Right cardiac atrium (tissue), 5 donors: Measurements from ENCODE around the gene KRT38. TPM values are rescaled to one million over a fixed set of nuclear protein-coding genes. Genes with fewer than 3 reads are reported as not detected.

ENCODE experiments used
- ATAC-seq, 2 donors: fragments of 200-7000 bp; cut with Tn5 transposase; one replicate each; pipeline versions ENCODE4 v1.8.0 to v1.9.1; 2020; ENCODE audit warnings: moderate library complexity in 2 of 2, mild to moderate bottlenecking in 1 of 2
- DNase-seq, 3 donors: peaks; one replicate each; pipeline ENCODE4 v3.0.0-alpha.2; 2020
- H3K27ac ChIP-seq: one replicate; pipeline ENCODE4 v1.5.1; 2013; ENCODE audit warnings: mild to moderate bottlenecking, low read length, control low read depth, moderate library complexity
- H3K27me3 ChIP-seq: one replicate; pipeline ENCODE4 v1.6.1; 2013; ENCODE audit not compliant: control insufficient read depth, insufficient read depth
- H3K4me1 ChIP-seq: one replicate; pipeline ENCODE4 v1.6.1; 2013; ENCODE audit warnings: low read length; ENCODE audit not compliant: control insufficient read depth, insufficient read depth
- H3K4me3 ChIP-seq: one replicate; pipeline ENCODE4 v1.5.1; 2013; ENCODE audit warnings: low read length, control low read depth
- H3K9me3 ChIP-seq: one replicate; pipeline ENCODE4 v1.6.1; 2013; ENCODE audit warnings: low read length; ENCODE audit not compliant: control insufficient read depth
- WGBS: extraction: QIAGEN DNeasy Blood & Tissue Kit; methylation state at CpG from one replicate; pipeline ENCODE4 v1.1.7; 2013; 5-methylcytosine and 5-hydroxymethylcytosine counted together
- intact Hi-C, 4 donors: fragments of 100-400 bp; cut with DNase I; formaldehyde crosslinking; loops; one replicate each; pipeline versions ENCODE4 v1.11.0 to v1.14.0; 2022 to 2023
- polyA plus RNA-seq: library from polyadenylated mRNA; stranded (reverse); fragments of 200-250 nt; gene quantifications from one replicate; pipeline ENCODE4 v1.2.3, GENCODE V29; 2013
- total RNA-seq, 4 donors: library from RNA; stranded (reverse); fragmentation: NEBNext Ultra II Directional; extraction: Animal tissue kit (Norgen Biotek cat#: 25700); gene quantifications; one replicate each; pipeline ENCODE4 v1.2.1, GENCODE V29; 2021
- donor health status: healthy with polysubstance abuse.
- donor health status: DM: no; HTN: yes; CAD: no.
- donor health status: DM: no; HTN: no; CAD: no.
- donor health status: DM: no; HTN: yes; CAD: no; lungs with severe emphysema.
- donor health status: DM: yes; HTN: yes; CAD: no.

Gene KRT38
- total and polyA plus RNA-seq, 5 donors, result not detected

- 89% methylated on average over 8 of the region's 8 CpGs for WGBS
- intact Hi-C loops, result no loop called here
Measured at GRCh38 chr17:41478237-41478636, 37.5 kb upstream of the KRT38 start.

GRCh38 chr17:41476866-41477815 is 36.4 kb upstream of the KRT38 start:
- H3K27me3 ChIP-seq, result no peaks in the 10 kb centered on the region
- no peak overlapping the region for H3K4me3 ChIP-seq
- no peaks in the 10 kb centered on the region for H3K4me1 ChIP-seq
- H3K27ac ChIP-seq, result no peak overlapping the region
- DNase-seq, result no peak
- H3K9me3 ChIP-seq, result peaks cover 1% of the 10 kb centered on the region
- intact Hi-C loops, result no loop called here
- WGBS, result 85% methylated on average over 22 of the region's 22 CpGs
- ATAC-seq, result no peak

More at GRCh38 chr17:41478237-41478636, 37.5 kb upstream of the KRT38 start:
- Histone ChIP-seq H3K4me1 (no peaks in the 10 kb centered on the region), H3K9me3 (no peaks in the 10 kb centered on the region), H3K4me3 (no peak overlapping the region), H3K27ac (no peak overlapping the region), H3K27me3 (no peaks in the 10 kb centered on the region)
- no peak for ATAC-seq
- DNase-seq, result no peak

DNA sequence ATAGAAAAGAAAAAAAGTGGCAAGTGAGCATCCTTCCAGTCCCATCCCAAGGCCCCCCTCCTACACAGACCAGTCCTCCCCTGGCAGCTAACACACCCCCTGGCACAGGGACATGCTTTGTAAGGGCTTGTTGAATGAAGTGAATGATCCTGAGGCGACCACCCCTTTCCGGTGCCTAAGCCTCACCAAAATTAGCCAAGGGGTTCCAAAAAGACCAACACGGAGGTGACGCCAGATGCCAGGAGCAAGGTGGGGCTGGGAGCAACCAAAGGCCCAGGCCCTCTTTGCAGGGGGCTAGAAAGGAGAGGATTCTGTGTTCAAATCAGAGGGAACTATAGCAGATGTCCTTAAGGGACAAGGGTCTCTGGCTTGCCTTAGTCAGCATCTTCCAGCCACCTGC is 34.6 kb upstream of the KRT38 start:
- Histone ChIP-seq H3K27me3 (no peaks in the 10 kb centered on the region), H3K4me3 (no peak overlapping the region), H3K4me1 (no peaks in the 10 kb centered on the region), H3K9me3 (peaks cover 1% of the 10 kb centered on the region), H3K27ac (no peak overlapping the region)
- ATAC-seq, result no peak
- intact Hi-C loops, result no loop called here
- 92% methylated on average over 4 of the region's 4 CpGs for WGBS
- DNase-seq, result no peak

DNA sequence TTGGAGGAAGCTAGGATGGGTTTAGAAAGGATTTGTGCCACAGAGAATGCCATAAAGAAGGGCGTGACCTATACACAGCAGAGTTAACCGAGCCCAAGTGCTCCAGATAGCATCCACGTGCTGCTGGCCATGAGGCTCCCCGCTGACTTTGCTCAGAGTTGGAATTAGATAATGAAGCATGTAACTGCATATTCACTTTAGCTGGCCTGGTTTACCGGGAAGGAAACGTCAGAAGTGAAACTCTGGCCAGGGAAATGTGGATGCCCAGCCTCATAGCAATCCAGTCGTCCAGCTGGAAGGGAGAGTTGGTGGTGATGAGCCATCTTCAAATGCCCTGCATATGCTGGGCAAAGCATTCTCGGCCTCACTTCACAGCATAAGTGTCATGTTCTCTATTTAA is 34.1 kb upstream of the KRT38 start:
- no peak overlapping the region for H3K4me3 ChIP-seq
- 46% methylated on average over 8 of the region's 8 CpGs for WGBS
- ATAC-seq (no peak), DNase-seq (no peak)
- intact Hi-C loops, result no loop called here
- no peaks in the 10 kb centered on the region for H3K4me1 ChIP-seq
- peaks cover 1% of the 10 kb centered on the region for H3K9me3 ChIP-seq
- no peak overlapping the region for H3K27ac ChIP-seq
- H3K27me3 ChIP-seq, result no peaks in the 10 kb centered on the region

DNA sequence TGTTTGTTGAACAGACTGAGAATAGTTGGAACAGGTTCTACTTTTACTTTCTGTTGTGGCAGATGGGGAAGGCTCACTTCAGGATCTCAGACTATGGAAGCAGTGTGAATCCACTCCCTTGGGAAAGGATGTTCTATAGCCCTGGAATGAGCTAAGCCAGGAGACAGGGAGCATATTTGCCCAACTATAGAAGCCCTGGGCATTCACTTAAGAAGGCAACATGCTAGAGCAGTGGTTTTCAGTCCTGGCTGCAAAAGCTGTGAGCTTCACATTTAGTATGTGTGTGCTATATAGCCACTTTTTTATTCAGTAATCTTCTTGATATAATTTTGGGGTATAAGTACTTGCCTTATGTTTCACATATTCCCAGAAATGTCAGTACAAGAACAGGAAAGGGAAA is 27.6 kb upstream of the KRT38 start:
- Histone ChIP-seq H3K27ac (no peak overlapping the region), H3K27me3 (no peaks in the 10 kb centered on the region), H3K4me1 (no peaks in the 10 kb centered on the region), H3K4me3 (no peak overlapping the region), H3K9me3 (peaks cover 1% of the 10 kb centered on the region)
- DNase-seq, result no peak
- intact Hi-C loops, result no loop called here
- no peak for ATAC-seq

DNA sequence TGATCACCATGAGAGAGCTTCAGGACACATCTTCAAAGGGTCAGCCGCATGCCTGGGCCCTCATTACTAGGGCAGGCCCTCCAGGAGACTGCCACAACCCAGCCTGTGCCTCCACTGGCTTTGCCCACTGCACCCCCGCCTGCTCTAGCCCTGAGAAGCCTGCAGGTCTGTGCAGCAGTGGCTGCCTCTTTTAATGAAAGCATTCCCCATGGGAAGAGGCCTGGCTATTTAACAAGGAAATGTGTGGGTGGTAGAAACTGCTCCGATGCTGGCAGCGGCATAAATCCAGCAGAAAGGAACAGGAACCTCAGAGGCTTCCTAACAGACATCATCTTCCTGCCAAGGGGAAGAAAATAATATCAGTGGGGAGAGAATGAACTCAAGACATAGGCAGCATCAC is 26.8 kb upstream of the KRT38 start:
- 53% methylated on average over 4 of the region's 4 CpGs for WGBS
- no peaks in the 10 kb centered on the region for H3K4me1 ChIP-seq
- no peak for DNase-seq
- H3K9me3 ChIP-seq, result no peaks in the 10 kb centered on the region
- intact Hi-C loops, result no loop called here
- no peak overlapping the region for H3K4me3 ChIP-seq
- no peaks in the 10 kb centered on the region for H3K27me3 ChIP-seq
- no peak for ATAC-seq
- no peak overlapping the region for H3K27ac ChIP-seq

- WGBS, result 92% methylated on average over 14 of the region's 14 CpGs
- Histone ChIP-seq H3K4me3 (no peak within 1 kb of the TSS), H3K27ac (no peak within 1 kb of the TSS), H3K9me3 (no peaks in the 10 kb centered on the region), H3K27me3 (no peaks in the 10 kb centered on the region), H3K4me1 (no peaks in the 10 kb centered on the region)
- no peak for ATAC-seq
- no peak for DNase-seq
- intact Hi-C loops, result no loop called here
Measured at GRCh38 chr17:41466988-41467387, 26.2 kb upstream of the KRT38 start, which contains the start of gene KRT32. Gene KRT32 (minus strand): TSS chr17:41467386. CDS start chr17:41467325, 61 bp downstream.

DNA sequence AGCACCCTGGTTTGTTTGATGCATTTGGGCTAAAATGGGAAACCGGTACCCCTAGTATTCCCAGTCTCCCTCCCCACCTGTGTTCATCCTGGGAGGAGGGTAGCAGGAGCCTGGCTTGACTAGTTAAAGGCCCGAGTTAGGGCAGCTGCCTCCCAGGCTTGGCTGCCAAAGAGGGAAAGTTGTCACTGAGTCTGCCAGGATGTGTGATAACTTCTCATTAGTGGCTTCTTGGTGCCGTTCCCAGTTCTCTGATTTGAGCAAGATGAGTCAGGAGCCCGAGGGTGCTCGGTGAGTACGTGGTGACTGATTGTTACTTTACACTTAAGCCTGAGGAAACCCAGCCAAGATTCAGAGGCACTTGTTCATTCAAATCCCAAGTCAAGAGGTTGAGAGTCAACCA is 23.9 kb upstream of the KRT38 start:
- DNase-seq (peak; percentile 41 to 64 (median 63)), ATAC-seq (peak; percentile 88 to 90)
- H3K4me3 ChIP-seq, result no peak overlapping the region
- no peaks in the 10 kb centered on the region for H3K27me3 ChIP-seq
- H3K9me3 ChIP-seq, result no peaks in the 10 kb centered on the region
- intact Hi-C loops, result no loop called here
- no peak overlapping the region for H3K27ac ChIP-seq
- H3K4me1 ChIP-seq, result no peaks in the 10 kb centered on the region
- 21% methylated on average over 6 of the region's 6 CpGs for WGBS

DNA sequence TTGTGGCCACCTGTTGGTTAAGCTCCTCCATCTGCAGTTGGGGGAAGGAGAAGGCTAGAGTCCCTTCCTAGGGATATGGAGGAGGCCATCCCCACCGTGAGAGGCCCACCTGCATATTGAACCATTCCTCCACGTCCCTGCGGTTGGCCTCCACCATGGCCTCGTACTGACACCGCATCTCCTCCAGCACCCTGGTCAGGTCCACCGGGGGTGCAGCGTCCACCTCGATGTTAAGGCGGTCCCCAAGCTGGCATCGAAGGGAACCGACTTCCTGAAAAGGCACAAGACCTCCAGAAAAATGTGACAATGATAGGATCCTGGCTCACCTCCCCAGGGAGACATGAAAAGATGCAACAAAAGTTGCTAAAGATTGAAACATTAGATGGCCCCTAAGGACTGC is 23.4 kb upstream of the KRT38 start:
- Histone ChIP-seq H3K4me1 (no peaks in the 10 kb centered on the region), H3K9me3 (no peaks in the 10 kb centered on the region), H3K4me3 (no peak overlapping the region), H3K27ac (no peak overlapping the region), H3K27me3 (no peaks in the 10 kb centered on the region)
- no peak for ATAC-seq
- intact Hi-C loops, result no loop called here
- no peak for DNase-seq
- 87% methylated on average over 11 of the region's 11 CpGs for WGBS

GRCh38 chr17:41463746-41464145 is 23.0 kb upstream of the KRT38 start:
- WGBS, result 89% methylated on average over 8 of the region's 8 CpGs
- Histone ChIP-seq H3K27me3 (no peaks in the 10 kb centered on the region), H3K9me3 (no peaks in the 10 kb centered on the region), H3K27ac (no peak overlapping the region), H3K4me3 (no peak overlapping the region), H3K4me1 (no peaks in the 10 kb centered on the region)
- no peak for DNase-seq
- intact Hi-C loops, result no loop called here
- ATAC-seq, result no peak

DNA sequence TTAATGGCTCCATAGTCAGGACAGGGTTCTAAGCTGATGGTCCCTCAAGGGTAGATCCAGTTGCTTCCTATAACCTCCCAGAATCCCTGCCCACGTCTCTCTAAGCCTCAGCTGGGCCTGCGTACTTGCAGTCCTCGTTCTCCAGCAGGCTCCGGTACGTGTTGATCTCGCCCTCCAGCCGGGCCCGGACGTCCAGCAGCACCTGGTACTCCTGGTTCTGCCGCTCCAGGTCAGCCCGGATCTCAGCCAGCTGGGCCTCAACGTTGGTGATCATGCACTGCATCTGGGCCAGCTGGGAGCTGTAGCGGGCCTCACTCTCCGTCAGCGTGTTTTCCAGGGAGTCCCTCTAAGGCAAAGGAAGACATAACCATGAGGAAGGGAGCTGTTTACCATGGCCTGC is 21.9 kb upstream of the KRT38 start:
- no peaks in the 10 kb centered on the region for H3K4me1 ChIP-seq
- H3K4me3 ChIP-seq, result no peak overlapping the region
- DNase-seq, result no peak
- H3K27me3 ChIP-seq, result no peaks in the 10 kb centered on the region
- H3K9me3 ChIP-seq, result no peaks in the 10 kb centered on the region
- intact Hi-C loops, result no loop called here
- H3K27ac ChIP-seq, result no peak overlapping the region
- WGBS, result 82% methylated on average over 15 of the region's 15 CpGs
- no peak for ATAC-seq
